Germinal center (tissue), 1 donor: Measurements from ENCODE around the gene METAP2.

Source experiments
- DNase-seq: peaks from one replicate; pipeline ENCODE4 v3.0.0; 2012; ENCODE audit warnings: mixed read lengths, low spot score

The METAP2 gene

DNA sequence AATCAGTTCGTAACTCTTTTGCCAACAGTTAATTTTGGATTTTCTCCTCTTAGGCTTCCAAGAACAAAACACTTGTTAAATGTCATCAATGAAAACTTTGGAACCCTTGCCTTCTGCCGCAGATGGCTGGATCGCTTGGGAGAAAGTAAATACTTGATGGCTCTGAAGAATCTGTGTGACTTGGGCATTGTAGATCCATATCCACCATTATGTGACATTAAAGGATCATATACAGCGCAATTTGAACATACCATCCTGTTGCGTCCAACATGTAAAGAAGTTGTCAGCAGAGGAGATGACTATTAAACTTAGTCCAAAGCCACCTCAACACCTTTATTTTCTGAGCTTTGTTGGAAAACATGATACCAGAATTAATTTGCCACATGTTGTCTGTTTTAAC is 39.6 kb downstream of the METAP2 start:
- DNase-seq: no peak

DNA sequence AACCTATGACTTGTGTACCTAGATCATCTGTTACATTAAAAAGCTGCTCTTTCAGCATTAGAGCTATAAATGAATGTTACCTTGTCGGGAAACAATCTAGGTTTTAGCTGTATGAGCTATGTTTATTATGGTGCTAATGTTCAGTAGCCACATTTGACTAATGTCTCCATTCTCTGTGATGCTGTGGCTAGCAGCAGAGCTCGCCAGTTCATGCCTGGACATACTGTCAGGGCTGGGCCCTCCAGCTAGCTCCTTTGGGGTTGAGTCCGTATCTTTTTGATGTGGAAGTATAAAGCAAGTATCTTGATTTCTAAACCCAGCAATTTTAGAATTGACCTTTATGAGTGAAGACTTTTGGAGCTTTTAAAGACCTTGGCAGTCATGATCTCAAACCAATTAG is 41.2 kb downstream of the METAP2 start:
- no peak for DNase-seq

DNA sequence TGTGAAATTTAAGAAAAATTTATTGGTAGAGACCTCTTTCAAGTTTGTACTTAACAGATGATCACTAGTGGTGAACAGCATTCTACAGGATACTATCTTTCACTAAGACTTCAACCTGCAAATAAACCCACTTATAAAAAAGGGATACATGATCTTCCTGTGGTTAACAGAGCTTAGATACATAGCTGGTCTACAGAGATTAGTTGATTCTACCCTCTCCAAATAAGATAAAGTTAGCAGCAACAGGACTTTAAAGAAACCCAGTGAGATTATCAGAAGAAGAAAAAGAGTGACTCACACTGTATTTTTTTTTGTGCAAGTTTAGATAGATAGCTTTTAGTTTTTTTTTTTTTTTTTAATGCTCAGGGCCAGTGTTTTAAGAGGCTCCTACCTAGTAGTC is 42.8 kb downstream of the METAP2 start:
- DNase-seq: no peak

DNA sequence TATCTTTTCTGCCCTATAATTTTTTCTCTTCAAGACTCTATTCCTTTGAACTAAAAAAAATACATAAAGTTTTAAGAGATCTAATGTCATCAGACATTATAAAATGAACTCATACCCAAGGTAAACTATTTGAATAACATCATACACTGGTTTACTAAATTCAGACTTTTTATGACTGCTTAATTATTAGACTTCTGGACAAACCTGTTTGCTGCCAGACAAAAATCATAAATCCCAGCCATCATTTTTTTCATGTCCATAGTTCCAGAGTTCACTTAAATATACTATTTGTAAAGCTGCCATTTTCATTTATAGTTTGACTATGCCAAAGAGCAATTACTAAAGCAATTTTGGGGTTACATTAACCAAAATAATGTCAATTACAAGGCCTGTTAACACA is 43.3 kb downstream of the METAP2 start:
- DNase-seq: no peak

DNA sequence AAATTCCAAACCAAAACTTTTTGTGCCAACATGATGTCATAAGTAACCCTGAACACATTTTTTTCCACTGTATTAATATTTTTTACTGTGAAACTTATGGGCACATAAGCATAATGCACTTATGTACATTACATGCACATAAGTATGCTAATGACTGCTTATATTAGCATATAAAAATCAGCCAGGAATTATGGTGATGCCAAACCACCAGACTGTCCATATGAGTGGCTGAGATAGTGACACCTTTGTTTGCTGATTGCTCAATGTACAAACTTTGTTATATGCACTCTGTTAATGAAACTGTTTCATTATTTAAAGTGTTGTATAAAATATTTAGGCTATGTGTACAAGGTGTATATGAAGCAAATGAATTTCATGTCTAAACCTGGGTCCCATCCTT is 45.0 kb downstream of the METAP2 start:
- no peak for DNase-seq

DNA sequence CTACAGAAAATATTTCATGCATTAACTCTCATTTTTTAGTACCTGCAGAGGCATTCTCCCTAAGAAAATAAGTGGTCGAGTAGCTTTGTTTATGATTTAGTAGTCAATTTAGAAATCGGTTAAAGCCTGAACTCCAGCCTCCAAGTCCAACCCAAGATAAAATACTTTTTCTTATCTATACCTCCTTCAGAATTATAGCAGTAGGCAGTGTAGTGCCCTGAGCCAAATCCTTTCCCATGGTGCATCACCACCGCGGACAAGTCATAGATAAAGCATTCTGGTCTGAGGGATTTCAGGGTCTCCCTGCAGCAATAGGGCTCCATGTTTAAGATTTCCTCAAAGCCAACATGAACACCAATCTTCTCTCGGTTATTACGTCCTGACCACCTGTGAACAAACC is 46.9 kb downstream of the METAP2 start:
- no peak for DNase-seq

DNA sequence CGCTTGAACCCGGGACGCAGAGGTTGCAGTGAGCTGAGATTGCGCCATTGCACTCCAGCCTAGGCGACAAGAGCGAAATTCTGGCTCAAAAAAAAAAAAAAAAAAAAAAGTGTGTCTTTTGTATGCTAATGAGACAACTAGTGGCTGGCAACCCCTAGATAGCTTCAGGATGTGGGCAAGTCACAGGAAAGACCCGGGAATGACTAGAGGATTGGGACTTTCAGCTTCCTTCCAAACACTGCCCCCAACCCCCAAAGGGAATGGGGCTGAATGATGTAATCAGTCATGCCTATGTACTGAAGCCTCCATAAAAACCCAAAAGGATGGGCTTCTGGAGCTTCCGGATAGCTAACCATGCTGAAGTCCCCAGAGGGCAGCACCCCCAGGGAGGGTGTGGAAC is 48.7 kb downstream of the METAP2 start:
- no peak for DNase-seq

DNA sequence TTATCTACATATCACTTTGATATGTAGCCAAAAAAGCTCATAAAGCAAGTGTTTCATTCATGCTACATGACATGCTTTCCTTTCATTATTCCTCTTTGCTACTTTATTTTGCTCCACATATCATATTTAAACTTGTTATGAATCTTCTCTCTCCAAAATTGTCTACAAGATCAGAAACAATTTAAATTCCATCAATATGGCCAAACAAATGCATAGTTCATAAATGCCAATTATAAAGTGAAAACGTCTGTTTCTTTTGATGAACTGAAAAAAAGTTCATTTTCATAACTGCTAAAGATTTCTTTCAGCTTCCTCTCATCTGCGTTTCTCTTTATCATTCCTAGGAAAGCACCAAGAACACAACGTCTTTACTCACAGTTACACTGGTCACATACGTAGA is 54.5 kb downstream of the METAP2 start:
- DNase-seq: no peak

DNA sequence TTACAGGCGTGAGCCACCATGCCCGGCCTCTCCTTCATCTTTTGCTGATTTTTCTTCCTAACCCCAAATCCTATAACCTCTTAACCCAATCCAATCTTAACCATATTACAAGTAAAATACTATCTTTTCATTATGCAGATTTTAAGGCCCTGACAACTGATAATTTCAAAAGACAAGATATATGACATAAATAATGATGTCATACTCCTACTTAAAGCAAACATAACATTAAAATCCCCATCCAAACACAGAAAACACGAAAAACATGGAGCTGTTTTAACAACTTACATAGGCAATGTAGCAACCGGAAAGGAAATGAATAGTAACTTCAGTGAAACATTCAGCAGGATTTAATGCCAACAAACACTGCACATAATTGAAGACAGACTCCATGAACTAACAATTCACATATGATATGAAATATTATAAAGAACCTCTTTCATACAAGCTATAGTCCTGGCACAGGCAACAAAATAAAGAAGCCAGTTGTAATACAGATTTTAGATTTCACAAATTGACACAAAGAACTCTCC is 55.8 kb downstream of the METAP2 start:
- no peak for DNase-seq

DNA sequence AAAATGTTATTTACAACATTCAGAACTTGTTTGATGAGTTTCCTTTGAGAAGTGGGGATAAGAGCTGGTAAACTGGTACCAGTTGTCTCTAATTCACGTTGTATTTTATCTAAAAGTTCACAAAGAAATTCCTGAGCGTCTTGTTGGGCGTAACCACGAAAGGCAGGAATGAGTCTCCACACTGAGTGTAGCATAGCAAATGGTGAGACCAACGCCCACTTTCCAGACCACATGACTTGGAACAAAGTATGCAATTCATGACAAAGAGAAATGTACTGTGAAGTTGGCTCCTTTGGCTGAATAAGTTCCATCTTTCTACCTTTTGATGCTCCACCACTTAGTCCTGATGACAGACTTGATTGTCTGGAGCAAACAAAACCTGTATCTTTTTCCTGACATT is 58.9 kb downstream of the METAP2 start:
- DNase-seq: no peak

DNA sequence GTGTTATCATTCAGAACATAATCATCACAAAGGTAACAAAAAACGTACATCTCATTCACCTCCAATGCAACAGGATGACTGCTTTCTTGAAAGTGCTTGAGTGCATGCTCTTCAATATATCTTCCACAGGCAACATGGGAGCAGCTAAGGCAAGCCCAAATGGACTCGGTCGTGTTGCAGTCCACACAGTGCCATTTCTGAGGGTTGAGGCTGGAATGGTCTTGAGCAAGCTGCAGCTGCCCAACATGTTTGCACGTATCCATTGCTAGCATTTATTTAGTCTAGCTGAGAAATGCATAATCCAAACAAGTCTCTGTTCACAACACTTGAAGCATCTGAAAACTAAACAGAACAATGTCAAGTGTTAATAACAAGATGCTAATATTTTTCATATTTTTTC is 60.0 kb downstream of the METAP2 start:
- DNase-seq: no peak

DNA sequence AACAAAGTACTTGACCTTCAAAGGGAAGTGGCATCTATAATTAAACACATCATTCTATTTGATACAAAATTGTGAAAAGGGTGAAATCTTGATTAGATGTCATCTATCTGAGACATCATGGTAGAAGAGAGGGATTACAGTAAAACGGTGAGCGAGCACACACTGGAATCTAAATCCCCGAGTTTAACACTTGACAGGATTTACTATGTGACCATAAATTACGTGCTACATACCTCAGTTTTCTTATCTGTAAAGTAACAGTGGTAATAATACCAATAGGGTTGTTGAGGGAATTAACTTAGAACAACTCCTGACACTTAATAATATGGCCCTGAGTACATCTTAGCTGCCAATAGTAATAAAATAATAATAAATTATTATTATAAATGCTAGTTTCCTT is 64.1 kb downstream of the METAP2 start:
- no peak for DNase-seq

DNA sequence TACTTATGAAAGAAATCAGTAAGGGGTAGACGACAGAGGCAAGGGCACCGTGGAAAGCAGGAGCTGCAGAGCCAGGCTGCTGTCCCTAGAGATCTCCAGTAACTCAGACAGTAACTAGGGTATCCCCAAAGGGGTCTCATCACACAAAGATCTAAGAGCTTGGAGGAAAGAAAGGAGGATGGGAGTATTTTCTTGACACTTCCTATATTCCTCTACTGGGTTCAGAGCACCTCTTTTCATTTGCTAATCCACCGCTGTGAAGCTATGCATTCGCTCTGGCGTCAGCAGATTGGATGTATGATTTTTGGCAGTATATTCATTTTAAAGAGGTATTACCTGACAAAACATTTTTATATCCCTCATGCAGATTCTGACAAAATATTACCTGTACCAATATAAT is 64.7 kb downstream of the METAP2 start:
- DNase-seq: no peak

DNA sequence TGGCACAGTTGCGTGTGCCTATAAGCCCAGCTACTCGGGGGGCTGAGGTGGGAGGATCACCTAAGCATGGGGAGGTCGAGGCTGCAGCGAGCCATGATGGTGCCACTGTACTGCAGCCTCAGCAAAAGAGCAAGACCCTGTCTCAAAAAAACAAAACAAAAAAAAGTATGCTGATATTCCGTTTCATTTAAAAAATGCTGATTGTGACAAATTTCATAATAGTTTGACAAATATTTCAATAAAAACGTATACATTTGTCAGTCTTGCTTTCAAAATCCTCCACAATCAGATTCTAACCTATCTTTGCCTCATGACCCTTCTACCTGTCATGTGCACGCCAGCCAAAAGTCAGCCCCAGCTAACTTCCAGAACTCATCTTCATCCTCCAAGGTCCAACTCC is 67.5 kb downstream of the METAP2 start:
- no peak for DNase-seq

DNA sequence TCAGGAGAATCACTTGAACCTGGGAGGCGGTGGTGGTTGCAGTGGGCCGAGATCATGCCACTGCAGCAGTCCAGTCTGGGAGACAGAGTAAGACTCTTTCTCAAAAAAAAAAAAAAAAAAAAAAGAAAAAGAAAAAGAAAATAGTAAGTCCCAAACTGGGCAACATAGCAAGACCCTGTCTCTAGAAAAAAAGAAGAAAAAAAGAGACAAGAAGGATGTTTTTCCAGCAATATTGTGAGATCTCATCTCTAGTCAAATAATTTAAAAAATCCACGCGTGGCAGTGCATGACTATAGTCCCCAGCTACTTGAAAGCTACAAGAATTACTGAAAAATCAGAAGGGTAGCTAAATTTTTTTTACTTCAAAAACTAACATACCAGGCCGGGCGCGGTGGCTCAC is 69.4 kb downstream of the METAP2 start:
- DNase-seq: no peak

DNA sequence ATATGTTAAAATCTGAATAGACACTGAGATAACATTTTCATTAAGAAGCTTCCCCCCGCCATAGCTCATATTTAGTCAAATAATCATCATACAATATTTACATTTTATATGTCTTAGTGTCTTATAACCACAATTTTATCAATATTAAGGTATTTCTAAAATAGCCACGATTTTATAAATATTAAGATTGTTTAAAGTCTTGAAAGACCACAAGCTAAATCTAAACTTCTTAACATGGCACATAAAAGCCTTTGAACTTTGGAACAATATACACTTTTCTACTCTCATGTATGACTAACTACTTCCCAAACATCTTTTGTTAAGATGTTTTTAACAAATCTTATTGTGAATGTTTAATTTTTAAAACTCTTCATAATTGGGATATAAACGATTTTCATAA is 70.8 kb downstream of the METAP2 start:
- no peak for DNase-seq

DNA sequence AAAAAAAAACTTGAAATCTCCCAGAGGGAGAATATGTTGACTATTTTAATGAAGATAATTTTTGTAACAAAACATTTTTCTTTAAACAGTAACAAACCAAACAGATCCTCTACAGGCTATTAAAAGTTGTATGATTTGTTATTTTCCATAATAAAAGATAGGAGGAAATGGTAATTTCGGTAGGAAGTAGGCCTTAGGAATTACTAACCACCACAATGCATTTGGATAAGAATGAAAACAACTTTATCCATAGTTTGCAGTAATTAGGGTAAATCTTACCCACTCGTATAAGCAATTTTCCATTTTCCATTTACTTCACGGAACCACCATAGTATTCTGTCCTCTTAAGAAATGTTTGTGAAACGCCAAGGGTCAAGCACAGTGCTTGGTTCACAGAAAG is 71.4 kb downstream of the METAP2 start:
- no peak for DNase-seq

DNA sequence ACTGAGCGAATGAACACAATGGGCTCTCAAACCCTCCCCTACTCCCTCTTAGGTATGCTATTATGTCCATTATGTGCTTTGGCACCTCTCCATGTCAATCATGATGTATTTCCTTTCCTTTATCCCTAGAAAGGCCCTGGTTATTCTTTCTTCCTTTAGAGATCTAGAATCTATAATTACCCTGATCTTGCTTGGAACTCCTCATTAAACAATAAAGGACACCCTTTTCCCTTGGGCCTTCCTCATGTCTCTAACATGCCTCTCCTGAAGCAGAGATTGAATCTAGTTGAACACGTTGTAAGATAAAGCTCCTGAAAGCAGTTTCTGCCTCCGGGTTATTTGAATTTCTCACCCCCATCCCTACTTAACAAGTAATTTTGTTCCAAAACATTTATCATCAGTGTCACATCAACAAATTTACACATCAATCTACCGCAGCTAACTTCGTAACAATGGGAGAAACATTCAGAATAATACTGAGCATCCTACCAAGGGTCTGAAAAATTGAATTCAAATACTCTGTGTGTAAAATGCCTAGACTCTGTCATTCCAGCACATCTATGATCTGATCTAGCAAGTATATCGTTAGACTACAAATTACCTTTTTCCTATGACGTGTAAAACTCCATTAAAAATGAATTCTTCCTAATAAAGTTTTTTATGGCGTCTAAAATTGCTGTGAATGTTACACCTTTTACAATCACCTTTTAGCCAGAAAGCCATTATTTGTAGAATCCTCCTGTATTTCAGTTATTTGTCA is 72.0 kb downstream of the METAP2 start:
- DNase-seq: no peak

DNA sequence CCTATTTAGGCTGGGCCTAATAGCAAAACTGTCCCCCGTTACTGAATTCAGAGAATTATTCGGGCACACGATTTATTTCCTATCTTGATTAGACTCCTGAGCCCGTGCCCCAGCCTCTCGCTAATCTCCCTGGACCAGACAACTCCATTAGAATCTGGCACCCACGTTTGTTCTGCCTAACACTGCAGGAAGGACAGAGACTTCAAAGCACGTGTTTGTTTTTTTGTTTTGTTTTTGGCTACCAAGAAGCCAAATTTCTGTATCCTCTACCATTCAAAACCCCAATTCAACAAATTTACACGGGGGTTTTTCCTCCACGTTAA is 72.5 kb downstream of the METAP2 start:
- no peak for DNase-seq

DNA sequence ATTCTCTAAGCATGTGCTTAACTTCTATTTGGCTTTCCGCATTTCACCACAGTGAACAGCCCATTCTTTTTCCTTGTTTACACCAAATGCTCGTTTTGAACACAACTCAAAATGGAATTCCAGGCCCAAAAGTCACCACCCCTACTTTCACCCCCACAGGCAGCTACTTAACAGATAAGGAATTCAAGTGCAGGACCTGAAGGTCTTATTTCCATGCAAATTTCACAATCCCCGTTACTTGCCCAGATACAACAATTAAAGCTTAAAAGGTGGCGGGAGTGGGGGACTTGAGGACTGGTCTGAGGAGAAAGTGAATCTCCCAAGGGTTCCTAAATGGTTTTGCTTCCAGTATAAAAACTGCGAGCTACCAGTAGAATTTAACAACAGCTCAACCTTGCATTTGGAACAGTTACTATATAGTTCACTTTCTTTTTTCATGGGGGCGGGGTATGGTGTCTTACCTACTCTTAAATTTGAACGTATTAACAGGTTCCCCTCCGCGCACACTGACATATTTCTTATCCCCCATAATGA is 73.6 kb downstream of the METAP2 start:
- DNase-seq: peak; percentile 17

DNA sequence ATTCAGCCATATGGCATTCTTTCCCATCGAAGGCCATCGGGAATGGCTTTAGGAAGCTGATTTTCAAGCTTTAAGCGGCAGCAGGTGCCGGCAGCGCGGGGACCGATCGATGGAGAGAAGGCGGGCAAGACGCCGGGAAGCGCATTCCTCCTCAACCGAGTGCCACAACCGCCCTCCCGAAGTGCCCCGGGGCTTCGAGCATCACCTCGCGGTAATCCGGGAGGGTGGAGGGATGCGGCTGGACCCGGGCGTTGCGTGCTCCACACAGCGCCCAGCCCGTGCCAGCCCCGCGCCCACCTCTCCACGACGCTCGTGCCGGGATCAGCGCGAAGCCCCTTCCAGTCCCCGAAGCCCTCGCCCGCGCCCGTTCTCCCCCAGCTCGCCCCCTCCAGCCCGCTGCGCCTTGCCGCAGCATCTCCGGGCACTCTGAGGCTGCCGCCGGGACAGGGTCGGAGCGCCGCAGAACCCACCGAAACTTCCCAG is 74.1 kb downstream of the METAP2 start:
- DNase-seq: peak; percentile 30

DNA sequence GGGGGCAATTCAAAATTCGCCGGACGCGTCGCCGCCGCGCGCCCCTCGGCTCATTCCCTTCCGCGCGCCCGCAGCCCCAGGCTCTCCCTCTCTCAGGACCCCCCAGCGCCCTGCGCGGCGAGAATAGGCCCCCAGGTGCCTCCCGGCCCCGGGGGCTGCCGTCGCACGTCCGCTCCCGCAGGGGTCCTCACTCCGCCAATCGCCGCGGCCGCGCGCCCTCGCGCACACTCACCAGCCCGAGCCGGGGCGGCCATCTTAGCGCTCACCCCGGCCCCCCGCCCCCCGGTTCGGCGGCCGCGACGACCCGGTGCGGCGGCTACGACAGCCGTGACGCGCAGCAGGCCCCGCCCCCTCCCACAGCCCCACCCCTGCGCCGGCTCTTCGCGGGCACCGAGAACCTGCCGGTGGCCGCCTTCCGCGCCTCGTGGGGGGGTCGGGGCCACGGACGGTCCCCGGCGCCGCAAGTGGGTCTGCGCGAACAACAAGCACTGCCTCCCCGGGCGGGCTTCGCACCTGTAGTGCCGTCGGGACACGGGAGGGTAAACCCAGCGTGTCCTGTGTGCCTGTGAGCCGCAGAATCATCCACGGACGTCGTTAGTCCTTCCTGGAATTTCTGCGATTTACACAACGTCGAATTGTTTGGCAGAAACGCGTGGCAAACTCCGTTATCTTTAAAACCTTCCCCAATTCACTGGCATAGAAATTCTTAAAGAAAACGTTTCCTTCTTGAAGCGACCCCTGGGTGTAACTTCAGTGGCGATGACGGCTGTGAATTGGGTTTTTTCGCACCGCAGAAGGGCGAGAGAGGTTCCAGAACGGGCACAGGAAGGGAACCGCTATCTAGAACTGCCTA is 74.8 kb downstream of the METAP2 start:
- peak; percentile 87 for DNase-seq
